Fibroblast of skin of left biceps (primary cell): ENCODE data around the gene RILPL1.
"Not testable (repeated sequence)": the region's sequence is repeated elsewhere in the genome, so short reads cannot be mapped to it uniquely, and the experiment has no call there.

Experiments used
- DNase-seq, 2 experiments: peaks; one replicate each; pipeline ENCODE4 v3.0.0-alpha.2; 2013; ENCODE audit warnings: low read depth in 2 of 2

RILPL1 gene

GRCh38 chr12:123533672-123534643 is at the start of gene RILPL1:
Gene RILPL1 (minus strand): TSS chr12:123533719. CDS start chr12:123533482, 237 bp downstream.
- peak in 1 of 2 experiments; percentile 13 for DNase-seq

GRCh38 chr12:123580772-123581171 is 47.3 kb upstream of the RILPL1 start:
- DNase-seq, result no peak

GRCh38 chr12:123578829-123579228 is 45.3 kb upstream of the RILPL1 start:
- not testable (repeated sequence) for DNase-seq

GRCh38 chr12:123578243-123578642 is 44.7 kb upstream of the RILPL1 start:
- DNase-seq, result no peak

DNA sequence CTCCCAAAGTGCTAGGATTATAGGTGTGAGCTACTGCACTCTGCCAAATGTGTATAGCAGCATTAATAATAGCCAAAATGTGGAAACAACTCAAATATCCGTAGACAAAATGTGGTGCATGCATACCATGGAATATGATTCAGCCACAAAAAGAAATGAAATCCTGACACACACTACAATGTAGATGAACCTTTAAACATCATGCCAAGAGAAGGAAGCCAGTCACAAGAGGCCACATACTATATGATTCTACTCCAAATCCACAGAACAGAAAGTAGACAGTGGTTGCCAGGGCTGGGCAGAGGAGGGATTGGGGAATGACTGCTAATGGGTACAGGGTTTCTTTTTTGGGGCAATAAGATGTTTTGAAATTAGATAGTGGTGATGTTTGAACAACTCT is 43.1 kb upstream of the RILPL1 start:
- DNase-seq, result no peak

DNA sequence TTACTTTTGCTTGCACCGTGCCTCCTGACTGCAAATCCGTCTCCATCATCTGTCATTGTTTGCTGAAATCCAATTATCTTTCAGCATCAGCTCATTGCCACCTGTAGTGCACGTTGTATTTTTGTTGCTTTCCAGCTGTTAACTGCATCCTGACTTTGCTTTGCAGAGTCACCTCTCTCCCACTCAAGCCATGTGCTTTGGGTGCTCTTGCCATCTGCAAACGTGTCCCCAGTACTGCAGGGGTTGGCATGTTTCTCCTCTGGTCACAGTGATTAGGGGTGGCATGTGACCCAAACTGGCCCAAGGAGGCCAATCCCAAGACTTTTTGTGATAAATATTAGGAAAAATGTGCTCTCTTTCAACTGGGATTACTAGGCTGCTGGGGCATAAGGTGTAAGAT is 40.4 kb upstream of the RILPL1 start:
- DNase-seq, result no peak

GRCh38 chr12:123572391-123572790 is 38.9 kb upstream of the RILPL1 start:
- no peak for DNase-seq

DNA sequence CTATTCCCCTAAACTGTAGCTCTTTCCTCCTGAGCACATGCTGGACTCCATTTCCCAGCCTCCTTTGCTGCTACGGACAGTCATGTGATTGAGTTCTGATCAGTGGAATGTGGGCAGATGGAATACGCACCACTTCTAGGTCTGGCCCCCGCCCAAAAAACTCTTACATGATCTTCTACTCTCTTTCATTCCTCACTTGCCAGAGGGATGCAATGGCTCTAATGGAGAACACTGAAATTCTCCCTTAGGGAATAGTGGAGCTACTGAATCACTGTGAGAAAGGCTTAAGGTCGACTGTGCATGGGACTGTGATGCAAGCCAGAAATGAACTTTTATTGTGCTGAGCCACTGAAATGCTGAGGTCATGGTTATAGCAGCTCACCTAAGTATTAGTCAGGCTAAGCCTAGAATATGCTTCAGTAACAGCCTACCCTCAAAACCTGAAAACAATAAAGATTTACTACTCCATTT is 37.9 kb upstream of the RILPL1 start:
- peak; percentile 68 to 69 for DNase-seq

DNA sequence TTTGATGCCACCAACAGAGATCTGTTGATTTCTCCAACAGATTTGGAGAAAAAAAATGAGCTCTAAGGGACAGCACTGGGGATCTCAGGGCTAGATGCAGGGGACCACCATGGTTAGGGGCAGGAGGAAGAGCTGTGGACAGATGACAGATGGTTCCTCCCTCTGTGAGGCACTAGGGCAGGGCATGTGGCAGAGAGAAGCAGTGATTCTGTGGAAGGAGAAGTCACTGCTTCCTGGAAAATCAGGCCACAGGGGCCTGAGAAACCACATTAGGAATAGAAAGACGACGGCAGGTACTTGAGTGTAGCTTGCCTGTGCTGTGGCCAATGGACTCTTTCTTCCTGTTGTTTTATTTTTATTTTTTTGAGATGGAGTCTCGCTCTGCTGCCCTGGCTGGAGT is 25.9 kb upstream of the RILPL1 start:
- no peak for DNase-seq

DNA sequence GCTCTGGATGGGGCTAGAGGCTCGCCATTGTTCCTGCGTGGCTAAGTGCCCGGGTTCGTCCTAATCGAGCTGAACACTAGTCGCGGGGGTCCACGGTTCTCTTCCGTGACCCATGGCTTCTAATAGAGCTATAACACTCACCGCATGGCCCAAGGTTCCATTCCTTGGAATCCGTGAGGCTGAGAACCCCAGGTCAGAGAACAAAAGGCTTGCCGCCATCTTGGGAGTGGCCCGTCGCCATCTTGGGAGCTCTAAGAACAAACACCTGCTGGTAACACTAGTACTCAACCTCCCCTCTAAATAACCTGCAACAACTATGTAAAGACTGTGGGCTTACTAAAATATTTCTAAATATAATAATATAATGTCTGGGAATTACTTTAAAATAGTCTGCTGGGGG is 25.0 kb upstream of the RILPL1 start:
- not testable (repeated sequence) for DNase-seq

DNA sequence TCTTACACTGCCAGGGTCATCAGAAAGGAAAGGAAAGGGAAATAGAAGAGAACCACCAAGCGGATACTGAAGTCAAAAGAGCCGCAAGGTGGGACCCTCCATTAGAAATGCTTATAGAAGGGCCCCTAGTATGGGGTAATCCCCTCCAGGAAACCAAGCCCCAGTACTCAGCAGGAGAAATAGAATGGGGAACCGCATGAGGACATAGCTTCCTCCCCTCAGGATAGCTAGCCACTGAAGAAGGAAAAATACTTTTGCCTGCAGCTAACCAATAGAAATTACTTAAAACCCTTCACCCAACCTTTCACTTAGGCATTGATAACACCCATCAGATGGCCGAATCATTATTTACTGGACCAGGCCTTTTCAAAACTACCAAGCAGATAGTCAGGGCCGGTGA is 21.3 kb upstream of the RILPL1 start:
- not testable (repeated sequence) for DNase-seq

- DNase-seq, result not testable (repeated sequence)
Measured at GRCh38 chr12:123554136-123554535, 20.6 kb upstream of the RILPL1 start.

GRCh38 chr12:123550700-123551099 is 17.2 kb upstream of the RILPL1 start:
- no peak for DNase-seq

DNA sequence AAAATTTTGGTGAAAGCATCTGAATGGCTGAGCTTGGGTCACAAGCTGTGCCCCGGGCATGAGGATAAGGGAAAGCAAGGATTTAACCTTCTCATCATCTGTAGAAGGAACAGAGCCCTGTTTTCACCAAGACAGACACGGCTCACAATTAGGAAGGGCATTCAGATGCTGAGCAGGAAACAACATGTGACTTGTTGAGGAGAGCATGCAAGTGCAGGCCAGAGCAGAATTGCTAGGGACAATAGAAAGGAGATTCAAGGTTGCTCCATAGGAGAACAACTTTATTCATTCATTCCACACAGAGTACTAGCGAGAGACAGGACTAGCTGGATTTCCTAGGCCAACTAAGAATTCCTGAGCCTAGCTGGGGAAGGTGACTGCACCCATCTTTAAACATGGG is 14.6 kb upstream of the RILPL1 start:
- no peak for DNase-seq

GRCh38 chr12:123546281-123546680 is 12.8 kb upstream of the RILPL1 start:
- DNase-seq, result no peak

DNA sequence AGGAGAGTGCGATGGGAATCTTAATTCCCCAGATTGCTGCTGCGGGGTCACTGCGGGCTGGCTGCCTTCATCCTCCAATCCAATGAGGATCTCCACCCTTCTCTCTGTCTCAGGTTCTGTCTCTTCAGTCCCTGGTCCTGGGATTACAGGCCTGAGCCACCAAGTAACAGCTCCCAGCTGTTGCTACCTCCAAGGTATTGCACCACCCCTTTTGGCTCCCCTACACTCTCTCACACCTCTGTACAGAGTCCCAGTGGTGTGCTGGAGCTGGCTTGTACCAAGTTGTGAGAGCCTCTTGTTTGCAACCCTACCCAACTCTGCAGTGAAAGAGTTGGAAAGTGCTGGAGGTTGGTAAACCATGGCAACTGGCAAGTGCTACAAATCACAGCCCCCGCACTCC is 10.0 kb upstream of the RILPL1 start:
- no peak for DNase-seq

GRCh38 chr12:123540899-123541662 is 7.6 kb upstream of the RILPL1 start:
- no peak for DNase-seq

- DNase-seq, result not testable (repeated sequence)
Measured at GRCh38 chr12:123535952-123536351, 2.4 kb upstream of the RILPL1 start.

GRCh38 chr12:123532808-123533649 is 490 bp downstream of the RILPL1 start:
- no peak for DNase-seq

- DNase-seq, result no peak
Measured at GRCh38 chr12:123532019-123532418, 1.5 kb downstream of the RILPL1 start.

- no peak for DNase-seq
Measured at GRCh38 chr12:123531091-123531490, 2.4 kb downstream of the RILPL1 start.

GRCh38 chr12:123530668-123531067 is 2.9 kb downstream of the RILPL1 start:
- no peak for DNase-seq
